H9 (cell line): Measurements from ENCODE around the gene CYP2W1. TPM values are rescaled to one million over a fixed set of nuclear protein-coding genes. Genes with fewer than 3 reads are reported as not detected.

Source experiments
- DNase-seq: peaks from one replicate; pipeline ENCODE4 v3.0.0-alpha.2; 2017
- H2AFZ ChIP-seq: one replicate; pipeline ENCODE4 v1.6.1; 2013; ENCODE audit warnings: mild to moderate bottlenecking, low read length, control low read depth, moderate library complexity
- H2AK5ac ChIP-seq: 2 replicates; pipeline ENCODE4 v1.6.1; 2013; ENCODE audit warnings: low read length, control low read depth, mixed read lengths; ENCODE audit not compliant: insufficient read length
- H2BK120ac ChIP-seq: one replicate; pipeline ENCODE4 v1.6.1; 2013; ENCODE audit warnings: low read depth, mild to moderate bottlenecking, low read length, control low read depth, inconsistent platforms; ENCODE audit not compliant: poor library complexity, severe bottlenecking
- H2BK12ac ChIP-seq: 2 replicates; pipeline ENCODE4 v1.6.1; 2013; ENCODE audit warnings: low read length, control low read depth, mixed read lengths, low read depth; ENCODE audit not compliant: insufficient read length
- H2BK15ac ChIP-seq: 2 replicates; pipeline ENCODE4 v1.6.1; 2013; ENCODE audit warnings: low read depth, low read length, control low read depth
- H2BK20ac ChIP-seq: one replicate; pipeline ENCODE4 v1.6.1; 2013; ENCODE audit warnings: low read depth, mild to moderate bottlenecking, low read length, control low read depth, inconsistent platforms; ENCODE audit not compliant: poor library complexity, severe bottlenecking
- H2BK5ac ChIP-seq: 2 replicates; pipeline ENCODE4 v1.6.1; 2013; ENCODE audit warnings: low read length, control low read depth, mixed read lengths; ENCODE audit not compliant: insufficient read length
- H3K14ac ChIP-seq: 2 replicates; pipeline ENCODE4 v1.6.1; 2013; ENCODE audit warnings: low read length, control low read depth; ENCODE audit not compliant: insufficient read depth
- H3K18ac ChIP-seq: 2 replicates; pipeline ENCODE4 v1.6.1; 2013; ENCODE audit warnings: low read depth, mild to moderate bottlenecking, mixed read lengths, low read length, control low read depth; ENCODE audit not compliant: insufficient read length
- H3K23ac ChIP-seq: 2 replicates; pipeline ENCODE4 v1.6.1; 2013; ENCODE audit warnings: low read length, control low read depth, mixed read lengths, low read depth; ENCODE audit not compliant: insufficient read length
- H3K23me2 ChIP-seq: 2 replicates; pipeline ENCODE4 v1.6.1; 2013; ENCODE audit warnings: low read depth, mild to moderate bottlenecking, mixed read lengths, low read length, control low read depth; ENCODE audit not compliant: insufficient read length, poor library complexity, severe bottlenecking
- H3K27ac ChIP-seq: 2 replicates; pipeline ENCODE4 v1.5.1; 2013; ENCODE audit warnings: low read length, control low read depth, mixed read lengths, low read depth; ENCODE audit not compliant: insufficient read length
- H3K27me3 ChIP-seq: 2 replicates; pipeline ENCODE4 v1.6.1; 2013; ENCODE audit warnings: low read length, control low read depth, inconsistent platforms; ENCODE audit not compliant: insufficient read depth
- H3K4ac ChIP-seq: 2 replicates; pipeline ENCODE4 v1.6.1; 2013; ENCODE audit warnings: low read depth, mild to moderate bottlenecking, control low read depth, inconsistent platforms, low read length, moderate library complexity
- H3K4me1 ChIP-seq: 2 replicates; pipeline ENCODE4 v1.6.1; 2013; ENCODE audit warnings: low read length, control low read depth, inconsistent platforms; ENCODE audit not compliant: insufficient read depth
- H3K4me2 ChIP-seq: 2 replicates; pipeline ENCODE4 v1.6.1; 2013; ENCODE audit warnings: low read length, control low read depth, mixed read lengths; ENCODE audit not compliant: insufficient read length, insufficient read depth
- H3K56ac ChIP-seq: 2 replicates; pipeline ENCODE4 v1.6.1; 2013; ENCODE audit warnings: low read depth, mild to moderate bottlenecking, mixed read lengths, low read length, control low read depth; ENCODE audit not compliant: insufficient read length
- H3K79me1 ChIP-seq: 2 replicates; pipeline ENCODE4 v1.6.1; 2013; ENCODE audit warnings: low read depth, mild to moderate bottlenecking, moderate library complexity, low read length, control low read depth, inconsistent platforms; ENCODE audit not compliant: insufficient read depth, poor library complexity, severe bottlenecking
- H3K79me2 ChIP-seq: 2 replicates; pipeline ENCODE4 v1.6.1; 2013; ENCODE audit warnings: low read length, control low read depth, inconsistent platforms; ENCODE audit not compliant: insufficient read depth
- H3K9ac ChIP-seq: 2 replicates; pipeline ENCODE4 v1.6.1; 2013; ENCODE audit warnings: low read length, control low read depth, mixed read lengths; ENCODE audit not compliant: insufficient read length; ENCODE audit errors: extremely low read depth
- H3K9me3 ChIP-seq: one replicate; pipeline ENCODE4 v1.6.1; 2013; ENCODE audit warnings: low read depth, low read length, inconsistent platforms; ENCODE audit not compliant: control insufficient read depth
- H3T11ph ChIP-seq: one replicate; pipeline ENCODE4 v1.6.1; 2013; ENCODE audit warnings: mild to moderate bottlenecking, low read length, control low read depth, inconsistent platforms
- H4K20me1 ChIP-seq: one replicate; pipeline ENCODE4 v1.6.1; 2013; ENCODE audit not compliant: control insufficient read depth, insufficient read length, insufficient read depth
- H4K5ac ChIP-seq: 2 replicates; pipeline ENCODE4 v1.6.1; 2013; ENCODE audit warnings: low read depth, mild to moderate bottlenecking, mixed read lengths, low read length, control low read depth; ENCODE audit not compliant: insufficient read length
- H4K8ac ChIP-seq: replicated peaks from 2 replicates; pipeline ENCODE4 v1.6.1; 2013; ENCODE audit warnings: low read length, control low read depth, mixed read lengths, low read depth; ENCODE audit not compliant: insufficient read length
- H4K91ac ChIP-seq: 2 replicates; pipeline ENCODE4 v1.6.1; 2013; ENCODE audit warnings: low read depth, mild to moderate bottlenecking, moderate library complexity, mixed read lengths, low read length, control low read depth; ENCODE audit not compliant: insufficient read length
- H3K27ac Mint-ChIP-seq, 3 experiments: 2 replicates in 2 of 3; 3 replicates in 1 of 3; pipeline ENCODE4 v1.8.0; 2020 to 2021; ENCODE audit warnings: mixed read lengths in 3 of 3, mild to moderate bottlenecking in 1 of 3, moderate library complexity in 1 of 3
- H3K27me3 Mint-ChIP-seq: 2 replicates; pipeline ENCODE4 v1.8.0; 2021; ENCODE audit warnings: low read depth, mild to moderate bottlenecking, moderate library complexity, mixed read lengths
- H3K36me3 Mint-ChIP-seq, 3 experiments: 2 replicates in 2 of 3; 3 replicates in 1 of 3; pipeline ENCODE4 v1.8.0; 2020 to 2021; ENCODE audit warnings: low read depth in 3 of 3, mixed read lengths in 3 of 3; ENCODE audit not compliant: insufficient read depth in 1 of 3
- H3K4me1 Mint-ChIP-seq, 2 experiments: 2 replicates each; pipeline ENCODE4 v1.8.0; 2020; ENCODE audit warnings: mixed read lengths in 2 of 2
- H3K4me3 Mint-ChIP-seq, 2 experiments: 2 replicates in 1 of 2; 3 replicates in 1 of 2; pipeline ENCODE4 v1.8.0; 2020 to 2021; ENCODE audit warnings: mild to moderate bottlenecking in 2 of 2, mixed read lengths in 2 of 2, moderate library complexity in 1 of 2
- H3K9me3 Mint-ChIP-seq, 2 experiments: 2 replicates in 1 of 2; 3 replicates in 1 of 2; pipeline ENCODE4 v1.8.0; 2020; ENCODE audit warnings: mild to moderate bottlenecking in 2 of 2, mixed read lengths in 2 of 2, moderate library complexity in 1 of 2
- CTCF ChIP-seq: fragments of 200-600 bp; sonication (generic); conservative IDR thresholded peaks from 3 replicates; pipeline ENCODE4 v1.8.0; 2021; ENCODE audit warnings: antibody characterized with exemption, mild to moderate bottlenecking
- WGBS: extraction: QIAGEN DNeasy Blood & Tissue Kit; methylation state at CpG from one replicate; pipeline ENCODE4 v1.1.7; 2013; ENCODE audit warnings: missing lambda C conversion rate, low lambda C conversion rate, mixed read lengths; ENCODE audit not compliant: insufficient read length; ENCODE audit errors: extremely low coverage; 5-methylcytosine and 5-hydroxymethylcytosine counted together
- long read RNA-seq: library from polyadenylated mRNA; unstranded; transcript quantifications from one replicate; pipeline ENCODE4 v2.0.0, GENCODE V29; 2020
- total RNA-seq: library from RNA; stranded (reverse); gene quantifications from 2 replicates; pipeline ENCODE4 v1.2.1, GENCODE V29; 2021

The CYP2W1 gene
- not detected in 2 replicates for total RNA-seq
- long read RNA-seq: 0 reads

GRCh38 chr7:983004-983615 is at the start of gene CYP2W1:
CYP2W1 (plus strand) TSS chr7:983181; CDS start chr7:983212, 31 bp downstream.
- Histone ChIP-seq H3K23me2 (no peaks in the 10 kb centered on the region), H2BK5ac (no peak within 1 kb of the TSS), H3K27ac (no peak within 1 kb of the TSS), H4K20me1 (no peaks in the 10 kb centered on the region), H3K4me2 (no peak within 1 kb of the TSS), H2AFZ (no peak within 1 kb of the TSS), H3K9me3 (no peaks in the 10 kb centered on the region), H4K8ac (no peak within 1 kb of the TSS), H2BK20ac (no peak within 1 kb of the TSS), H4K5ac (no peak within 1 kb of the TSS), H3K79me2 (no peaks in the 10 kb centered on the region), H3K9ac (no peak within 1 kb of the TSS), H2BK120ac (no peak within 1 kb of the TSS), H3K56ac (no peak within 1 kb of the TSS), H3K14ac (no peak within 1 kb of the TSS; the same call in 1 of the 2 replicates), H2BK12ac (no peak within 1 kb of the TSS), H3K4ac (no peak within 1 kb of the TSS), H2BK15ac (no peak within 1 kb of the TSS), H3K27me3 (no peaks in the 10 kb centered on the region), H3K4me1 (no peaks in the 10 kb centered on the region), H2AK5ac (no peak within 1 kb of the TSS), H4K91ac (peak within 1 kb of the TSS; percentile 68), H3K18ac (no peak within 1 kb of the TSS), H3K23ac (no peak within 1 kb of the TSS), H3K79me1 (no peaks in the 10 kb centered on the region), H3T11ph (no peak within 1 kb of the TSS)
- Mint-ChIP-seq H3K9me3 (no peaks in the 10 kb centered on the region), H3K4me3 (no peak within 1 kb of the TSS), H3K4me1 (peaks cover 2 to 6% of the 10 kb centered on the region in 2 experiments; a peak in 2 of 4 replicates), H3K27ac (no peak within 1 kb of the TSS), H3K36me3 (no peaks in the 10 kb centered on the region), H3K27me3 (peaks cover 3% of the 10 kb centered on the region; the same call in 1 of the 2 replicates)
- WGBS: no CpG with 5 or more reads among the region's 34 CpGs
- no peak for TF ChIP-seq CTCF
- DNase-seq: no peak
